HCT116 (cell line): ENCODE measurements around the gene LILRA2. TPM values are rescaled to one million over a fixed set of nuclear protein-coding genes. Genes with fewer than 3 reads are reported as not detected.

Source experiments
- ATAC-seq: fragments of 200-7000 bp; cut with Tn5 transposase; 2 replicates; pipeline ENCODE4 v1.9.1; 2020; ENCODE audit warnings: mild to moderate bottlenecking, moderate library complexity
- BruUV-seq: library from RNA; stranded (reverse); fragments of 400-500 nt; replicated peaks from 2 replicates; lab custom pipeline; 2021; lab: Mats Ljungman, UMichigan
- CTCF ChIA-PET: fragments of 300-600 bp; sonication (Branson Sonifier 250); formaldehyde crosslinking; loops from one replicate; lab custom pipeline; 2021; ENCODE audit warnings: antibody characterized with exemption; lab: Charles Lee
- POLR2A ChIA-PET: fragments of 300-600, 350-600 bp; sonication (Branson Sonifier 250); formaldehyde crosslinking; loops from one replicate; lab custom pipeline; 2021; ENCODE audit warnings: antibody characterized with exemption; lab: Charles Lee
- RAD21 ChIA-PET, 2 experiments: fragments of 300-600 bp; sonication (Branson Sonifier 250); formaldehyde crosslinking; loops; one replicate each; lab custom pipeline; 2023; ENCODE audit warnings: low total read pairs in 2 of 2; ENCODE audit not compliant: uncharacterized antibody in 2 of 2, unreplicated experiment in 2 of 2, low non-redundant PET in 1 of 2; lab: Charles Lee
- DNase-seq: peaks from one replicate; pipeline ENCODE4 v3.0.0-alpha.2; 2010; ENCODE audit warnings: low read depth, low spot score
- H2AFZ ChIP-seq: fragments of 200-600 bp; shearing (Covaris generic), sonication (generic); 2 replicates; pipeline ENCODE4 v1.6.1; 2017; ENCODE audit warnings: low read depth, mixed run types, mixed read lengths, antibody characterized with exemption, low read length; ENCODE audit not compliant: poor library complexity, severe bottlenecking
- H3K27ac ChIP-seq: 2 replicates; pipeline ENCODE4 v1.5.1; 2012; ENCODE audit warnings: low read depth, low read length
- H3K27me3 ChIP-seq: fragments of 200-600 bp; sonication (generic); 2 replicates; pipeline ENCODE4 v1.6.1; 2016; ENCODE audit warnings: mixed run types, low read length, mixed read lengths; ENCODE audit not compliant: insufficient read depth
- H3K36me3 ChIP-seq, 2 experiments: fragments of 200-500 bp in 1 of 2; fragments of 200-600 bp in 1 of 2; sonication (Bioruptor generic) in 1 of 2; sonication (generic) in 1 of 2; 2 replicates each; pipeline versions ENCODE4 v1.5.1 to v1.6.1; 2014 to 2016; ENCODE audit warnings: low read length in 2 of 2, inconsistent platforms in 1 of 2, mixed read lengths in 1 of 2, mixed run types in 1 of 2; ENCODE audit not compliant: insufficient read depth in 2 of 2, control insufficient read depth in 1 of 2
- H3K4me1 ChIP-seq, 2 experiments: fragments of 200-600 bp in 1 of 2; sonication (generic) in 1 of 2; 2 replicates each; pipeline versions ENCODE4 v1.5.1 to v1.6.1; 2012 to 2017; ENCODE audit warnings: low read length in 2 of 2, inconsistent platforms in 1 of 2, mild to moderate bottlenecking in 1 of 2, mixed read lengths in 1 of 2, mixed run types in 1 of 2, moderate library complexity in 1 of 2; ENCODE audit not compliant: insufficient read depth in 2 of 2, control insufficient read depth in 1 of 2
- H3K4me2 ChIP-seq: fragments of 200-600 bp; sonication (generic); 2 replicates; pipeline ENCODE4 v1.6.1; 2017; ENCODE audit warnings: mixed run types, low read length, mixed read lengths
- H3K4me3 ChIP-seq, 2 experiments: fragments of 200-600 bp in 1 of 2; sonication (generic) in 1 of 2; replicated peaks in 1 of 2; 2 replicates each; pipeline ENCODE4 v1.5.1; 2011 to 2016; ENCODE audit warnings: low read length in 2 of 2, control low read depth in 1 of 2, low read depth in 1 of 2, mild to moderate bottlenecking in 1 of 2, mixed read lengths in 1 of 2, mixed run types in 1 of 2
- H3K79me2 ChIP-seq: fragments of 200-600 bp; sonication (generic); 2 replicates; pipeline ENCODE4 v1.6.1; 2017; ENCODE audit warnings: mild to moderate bottlenecking, mixed run types, low read length, moderate library complexity, mixed read lengths; ENCODE audit not compliant: insufficient read depth
- H3K9ac ChIP-seq: fragments of 200-600 bp; sonication (generic); 2 replicates; pipeline ENCODE4 v1.6.1; 2016; ENCODE audit warnings: low read length, mixed read lengths
- H3K9me2 ChIP-seq: fragments of 200-600 bp; sonication (generic), shearing (Covaris generic); 2 replicates; pipeline ENCODE4 v1.6.1; 2017; ENCODE audit warnings: mixed run types, mild to moderate bottlenecking, moderate library complexity; ENCODE audit not compliant: insufficient read depth
- H3K9me3 ChIP-seq, 2 experiments: fragments of 200-500 bp in 1 of 2; fragments of 200-600 bp in 1 of 2; sonication (Bioruptor generic) in 1 of 2; sonication (generic) in 1 of 2; 2 replicates each; pipeline ENCODE4 v1.6.1; 2014 to 2017; ENCODE audit warnings: low read length in 2 of 2, mixed read lengths in 2 of 2, inconsistent platforms in 1 of 2, low read depth in 1 of 2, mild to moderate bottlenecking in 1 of 2, mixed run types in 1 of 2, moderate library complexity in 1 of 2; ENCODE audit not compliant: control insufficient read depth in 1 of 2, insufficient read depth in 1 of 2
- H4K20me1 ChIP-seq: fragments of 200-600 bp; sonication (generic), shearing (Covaris generic); 2 replicates; pipeline ENCODE4 v1.6.1; 2017; ENCODE audit warnings: mixed run types, mild to moderate bottlenecking, moderate library complexity; ENCODE audit not compliant: insufficient read depth
- ATF3 ChIP-seq: IDR thresholded peaks from 2 replicates; pipeline ENCODE4 v1.6.1; 2012
- CBX3 ChIP-seq: IDR thresholded peaks from 2 replicates; pipeline ENCODE4 v1.6.1; 2012; ENCODE audit warnings: low read depth
- CEBPB ChIP-seq: IDR thresholded peaks from 2 replicates; pipeline ENCODE4 v1.6.1; 2012; ENCODE audit warnings: low read depth
- EGR1 ChIP-seq: IDR thresholded peaks from 2 replicates; pipeline ENCODE4 v1.6.1; 2012; ENCODE audit warnings: low read depth
- ELF1 ChIP-seq: IDR thresholded peaks from 2 replicates; pipeline ENCODE4 v1.6.1; 2012; ENCODE audit warnings: low read depth, borderline replicate concordance
- EZH2 ChIP-seq: fragments of 200-600 bp; sonication (generic); IDR thresholded peaks from 2 replicates; pipeline ENCODE4 v1.6.1; 2017; ENCODE audit warnings: antibody characterized with exemption, mixed run types
- EZH2phosphoT487 ChIP-seq: fragments of 200-600 bp; IDR thresholded peaks from 2 replicates; pipeline ENCODE4 v1.6.1; 2018; ENCODE audit warnings: antibody characterized with exemption, borderline replicate concordance
- JUND ChIP-seq: IDR thresholded peaks from 2 replicates; pipeline ENCODE4 v1.6.1; 2012
- POLR2A ChIP-seq: IDR thresholded peaks from 2 replicates; pipeline ENCODE4 v1.7.0; 2011; ENCODE audit warnings: borderline replicate concordance; ENCODE audit not compliant: insufficient read depth, insufficient read length; ENCODE audit errors: extremely low read depth
- RAD21 ChIP-seq: IDR thresholded peaks from 2 replicates; pipeline ENCODE4 v1.6.1; 2012; ENCODE audit warnings: low read depth, mild to moderate bottlenecking
- SIN3A ChIP-seq: IDR thresholded peaks from 2 replicates; pipeline ENCODE4 v1.6.1; 2012; ENCODE audit warnings: low read depth
- SP1 ChIP-seq: IDR thresholded peaks from 2 replicates; pipeline ENCODE4 v1.6.1; 2012; ENCODE audit warnings: low read depth
- SRF ChIP-seq: IDR thresholded peaks from 2 replicates; pipeline ENCODE4 v1.6.1; 2012; ENCODE audit warnings: low read depth
- YY1 ChIP-seq: IDR thresholded peaks from 2 replicates; pipeline ENCODE4 v1.6.1; 2011; ENCODE audit warnings: low read length, low read depth, moderate library complexity, mild to moderate bottlenecking; ENCODE audit not compliant: insufficient replicate concordance; ENCODE audit errors: extremely low read depth
- ZFX ChIP-seq: fragments of 450-650 bp; IDR thresholded peaks from 2 replicates; pipeline ENCODE4 v1.6.1; 2017
- intact Hi-C: fragments of 100-400 bp; cut with micrococcal nuclease; formaldehyde crosslinking; loops from 2 replicates; pipeline ENCODE4 v1.10.0; 2022
- total RNA-seq: library from RNA; stranded (reverse); gene quantifications from one replicate; pipeline ENCODE4 v1.2.1, GENCODE V29; 2021; ENCODE audit not compliant: unreplicated experiment
- TF ChIP-seq, protein P1 (sequence below): IDR thresholded peaks from 2 replicates; pipeline ENCODE4 v1.6.1; 2012; ENCODE audit warnings: low read depth
- TF ChIP-seq, protein P2 (sequence below), 3 experiments: fragments of 200-600 bp in 1 of 3; sonication (generic) in 1 of 3; IDR thresholded peaks in 2 of 3; conservative IDR thresholded peaks in 1 of 3; 2 replicates each; pipeline ENCODE4 v1.5.1; 2012 to 2017; ENCODE audit warnings: low read depth in 2 of 3, low read length in 2 of 3, antibody characterized with exemption in 1 of 3, borderline replicate concordance in 1 of 3, control low read depth in 1 of 3, mild to moderate bottlenecking in 1 of 3, mixed read lengths in 1 of 3, mixed run types in 1 of 3, moderate library complexity in 1 of 3; ENCODE audit not compliant: insufficient read depth in 1 of 3

LILRA2 gene
- total RNA-seq, 1 experiment from 2014 or later = not detected

DNA sequence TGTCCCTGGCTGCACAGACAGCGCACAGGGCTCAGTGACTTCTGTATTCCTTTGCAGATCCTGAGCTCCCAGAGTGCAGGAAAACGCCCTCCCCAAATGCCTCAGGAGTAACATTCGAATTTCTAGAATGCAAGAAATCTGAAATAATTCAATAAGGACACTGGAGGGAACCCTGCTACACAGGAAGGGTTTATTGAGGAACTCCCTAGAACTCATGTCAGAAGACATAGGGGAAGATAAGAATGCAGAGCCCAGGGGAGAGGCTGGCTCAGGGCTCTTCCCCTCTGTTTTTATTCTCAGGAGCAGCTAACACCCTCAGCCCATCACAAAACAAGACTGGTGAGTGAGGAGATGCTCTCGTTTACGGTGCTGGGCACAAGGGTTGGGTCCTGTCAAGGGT lies 26.6 kb downstream of the LILRA2 start:
- Histone ChIP-seq H3K27me3 (peaks cover 73% of the 10 kb centered on the region), H3K4me2 (no peak overlapping the region), H4K20me1 (no peaks in the 10 kb centered on the region), H3K79me2 (no peaks in the 10 kb centered on the region), H3K4me3 (no peak overlapping the region), H3K27ac (no peak overlapping the region), H3K4me1 (no peaks in the 10 kb centered on the region), H2AFZ (no peak overlapping the region), H3K9me3 (no peaks in the 10 kb centered on the region), H3K9ac (no peak overlapping the region), H3K36me3 (no peaks in the 10 kb centered on the region), H3K9me2 (no peaks in the 10 kb centered on the region)
- BruUV-seq = no TSS peak
- RAD21 ChIA-PET = no interaction called here
- CTCF ChIA-PET = no interaction called here
- POLR2A ChIA-PET = no interaction called here
- intact Hi-C loops = no loop called here
- no peak for DNase-seq
- TF ChIP-seq EZH2phosphoT487 (no peak), RAD21 (no peak), CBX3 (no peak), SIN3A (no peak), SP1 (no peak), ZFX (no peak), EZH2 (no peak), YY1 (no peak), EGR1 (no peak), JUND (no peak), POLR2A (no peak), SRF (no peak), ATF3 (no peak), CEBPB (no peak), ELF1 (no peak)
- TF ChIP-seq, protein P1, sequence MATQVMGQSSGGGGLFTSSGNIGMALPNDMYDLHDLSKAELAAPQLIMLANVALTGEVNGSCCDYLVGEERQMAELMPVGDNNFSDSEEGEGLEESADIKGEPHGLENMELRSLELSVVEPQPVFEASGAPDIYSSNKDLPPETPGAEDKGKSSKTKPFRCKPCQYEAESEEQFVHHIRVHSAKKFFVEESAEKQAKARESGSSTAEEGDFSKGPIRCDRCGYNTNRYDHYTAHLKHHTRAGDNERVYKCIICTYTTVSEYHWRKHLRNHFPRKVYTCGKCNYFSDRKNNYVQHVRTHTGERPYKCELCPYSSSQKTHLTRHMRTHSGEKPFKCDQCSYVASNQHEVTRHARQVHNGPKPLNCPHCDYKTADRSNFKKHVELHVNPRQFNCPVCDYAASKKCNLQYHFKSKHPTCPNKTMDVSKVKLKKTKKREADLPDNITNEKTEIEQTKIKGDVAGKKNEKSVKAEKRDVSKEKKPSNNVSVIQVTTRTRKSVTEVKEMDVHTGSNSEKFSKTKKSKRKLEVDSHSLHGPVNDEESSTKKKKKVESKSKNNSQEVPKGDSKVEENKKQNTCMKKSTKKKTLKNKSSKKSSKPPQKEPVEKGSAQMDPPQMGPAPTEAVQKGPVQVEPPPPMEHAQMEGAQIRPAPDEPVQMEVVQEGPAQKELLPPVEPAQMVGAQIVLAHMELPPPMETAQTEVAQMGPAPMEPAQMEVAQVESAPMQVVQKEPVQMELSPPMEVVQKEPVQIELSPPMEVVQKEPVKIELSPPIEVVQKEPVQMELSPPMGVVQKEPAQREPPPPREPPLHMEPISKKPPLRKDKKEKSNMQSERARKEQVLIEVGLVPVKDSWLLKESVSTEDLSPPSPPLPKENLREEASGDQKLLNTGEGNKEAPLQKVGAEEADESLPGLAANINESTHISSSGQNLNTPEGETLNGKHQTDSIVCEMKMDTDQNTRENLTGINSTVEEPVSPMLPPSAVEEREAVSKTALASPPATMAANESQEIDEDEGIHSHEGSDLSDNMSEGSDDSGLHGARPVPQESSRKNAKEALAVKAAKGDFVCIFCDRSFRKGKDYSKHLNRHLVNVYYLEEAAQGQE = no peak
- TF ChIP-seq, protein P2, sequence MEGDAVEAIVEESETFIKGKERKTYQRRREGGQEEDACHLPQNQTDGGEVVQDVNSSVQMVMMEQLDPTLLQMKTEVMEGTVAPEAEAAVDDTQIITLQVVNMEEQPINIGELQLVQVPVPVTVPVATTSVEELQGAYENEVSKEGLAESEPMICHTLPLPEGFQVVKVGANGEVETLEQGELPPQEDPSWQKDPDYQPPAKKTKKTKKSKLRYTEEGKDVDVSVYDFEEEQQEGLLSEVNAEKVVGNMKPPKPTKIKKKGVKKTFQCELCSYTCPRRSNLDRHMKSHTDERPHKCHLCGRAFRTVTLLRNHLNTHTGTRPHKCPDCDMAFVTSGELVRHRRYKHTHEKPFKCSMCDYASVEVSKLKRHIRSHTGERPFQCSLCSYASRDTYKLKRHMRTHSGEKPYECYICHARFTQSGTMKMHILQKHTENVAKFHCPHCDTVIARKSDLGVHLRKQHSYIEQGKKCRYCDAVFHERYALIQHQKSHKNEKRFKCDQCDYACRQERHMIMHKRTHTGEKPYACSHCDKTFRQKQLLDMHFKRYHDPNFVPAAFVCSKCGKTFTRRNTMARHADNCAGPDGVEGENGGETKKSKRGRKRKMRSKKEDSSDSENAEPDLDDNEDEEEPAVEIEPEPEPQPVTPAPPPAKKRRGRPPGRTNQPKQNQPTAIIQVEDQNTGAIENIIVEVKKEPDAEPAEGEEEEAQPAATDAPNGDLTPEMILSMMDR (IDR thresholded peaks at IDR 0.05 in 2 of 3, conservative IDR thresholded peaks at IDR 0.05 in 1 of 3; ENCODE audit: borderline replicate concordance in 1 of 3, insufficient read depth in 1 of 3, low read depth in 2 of 3, low read length in 2 of 3) = no peak
- ATAC-seq = no peak
